ENCODE data around the gene FAM151A.

- no peak for TF ChIP-seq MXI1 (conservative IDR thresholded peaks at IDR 0.05; ENCODE audit: poor library complexity, severe bottlenecking)
- TF ChIP-seq CTCF (IDR thresholded peaks at IDR 0.05; ENCODE audit: poor library complexity, severe bottlenecking): no peak
- TF ChIP-seq EZH2 (IDR thresholded peaks at IDR 0.05; ENCODE audit: borderline replicate concordance, insufficient read depth, low read length, poor library complexity, severe bottlenecking): no peak
- TF ChIP-seq RAD21 (conservative IDR thresholded peaks at IDR 0.05): no peak
- no peak for TF ChIP-seq POLR2AphosphoS5 (IDR thresholded peaks at IDR 0.05)
- TF ChIP-seq TAF1 (IDR thresholded peaks at IDR 0.05; ENCODE audit: low read depth): no peak
- TF ChIP-seq EP300 (conservative IDR thresholded peaks at IDR 0.05; ENCODE audit: poor library complexity, severe bottlenecking): no peak
- no peak for TF ChIP-seq REST (IDR thresholded peaks at IDR 0.05; ENCODE audit: borderline replicate concordance)
- no peak for TF ChIP-seq SMC3 (conservative IDR thresholded peaks at IDR 0.05; ENCODE audit: poor library complexity)
Measured at GRCh38 chr1:54610048-54610447, 13.3 kb downstream of the FAM151A start.
